22Rv1 (cell line): ENCODE results near the gene TMEM183A.

Experiments
- H3K27ac ChIP-seq: fragments of 450-650 bp; 2 replicates; pipeline ENCODE4 v1.5.1; 2017
- CTCF ChIP-seq: fragments of 450-650 bp; IDR thresholded peaks from 2 replicates; pipeline ENCODE4 v1.5.1; 2017; ENCODE audit warnings: mild to moderate bottlenecking
- ZFX ChIP-seq: fragments of 450-650 bp; IDR thresholded peaks from 2 replicates; pipeline ENCODE4 v1.6.1; 2017; ENCODE audit warnings: antibody characterized with exemption, borderline replicate concordance

The TMEM183A gene

DNA sequence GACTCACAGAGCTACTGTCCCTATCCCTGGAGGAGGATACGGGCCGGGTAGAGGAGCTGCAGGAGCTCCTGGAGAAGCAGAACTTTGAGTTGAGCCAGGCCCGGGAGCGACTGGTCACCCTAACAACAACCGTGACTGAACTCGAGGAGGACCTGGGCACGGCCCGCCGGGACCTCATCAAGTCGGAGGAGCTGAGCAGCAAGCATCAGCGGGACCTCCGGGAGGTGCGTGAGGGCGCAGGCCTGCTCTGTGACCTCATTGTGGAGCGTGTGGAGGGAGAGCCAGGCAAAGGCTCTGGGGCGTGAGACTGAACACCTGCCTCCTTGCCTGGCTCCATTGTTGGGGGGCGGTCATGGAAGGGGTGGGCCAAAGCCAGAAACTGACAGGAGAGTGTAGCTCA lies 38.2 kb downstream of the TMEM183A start:
- no peak overlapping the region for H3K27ac ChIP-seq
- TF ChIP-seq CTCF (no peak), ZFX (no peak)

- TF ChIP-seq ZFX: no peak
- TF ChIP-seq CTCF: no peak
- no peak overlapping the region for H3K27ac ChIP-seq
These were observed 38.8 kb downstream of the TMEM183A start for GRCh38 chr1:203045821-203046594.

DNA sequence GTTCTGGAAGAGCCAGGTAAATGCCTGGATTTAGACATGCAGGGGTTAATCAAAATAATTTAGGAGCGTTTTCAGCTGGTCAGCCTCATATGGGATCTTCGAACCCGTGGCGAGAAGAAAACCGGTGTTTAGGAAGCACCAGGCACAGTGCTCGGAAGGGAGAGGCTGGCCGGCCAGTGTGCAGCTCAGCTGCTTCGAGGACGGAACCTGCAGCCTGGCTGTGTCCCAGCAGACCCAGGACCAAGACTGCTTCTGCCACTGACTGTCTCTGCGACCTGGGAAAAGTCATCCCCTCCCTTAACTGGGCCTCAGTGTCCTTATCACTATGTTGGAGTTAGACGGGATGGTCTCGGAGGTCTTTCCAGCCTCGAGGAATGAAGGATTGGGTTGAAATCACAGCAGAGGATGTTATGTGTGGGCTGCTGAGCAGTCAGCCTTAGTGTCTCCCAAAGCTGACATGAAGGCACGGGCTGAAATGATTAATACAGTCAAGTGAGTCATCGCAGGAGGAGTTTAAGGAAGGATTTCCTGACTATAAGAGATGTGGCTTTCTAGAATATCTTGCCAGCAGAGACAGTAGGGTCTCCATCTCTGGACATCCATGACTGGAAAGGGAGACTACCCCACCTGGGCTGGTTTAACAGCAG lies 39.9 kb downstream of the TMEM183A start:
- H3K27ac ChIP-seq: no peak overlapping the region
- no peak for TF ChIP-seq CTCF
- no peak for TF ChIP-seq ZFX

DNA sequence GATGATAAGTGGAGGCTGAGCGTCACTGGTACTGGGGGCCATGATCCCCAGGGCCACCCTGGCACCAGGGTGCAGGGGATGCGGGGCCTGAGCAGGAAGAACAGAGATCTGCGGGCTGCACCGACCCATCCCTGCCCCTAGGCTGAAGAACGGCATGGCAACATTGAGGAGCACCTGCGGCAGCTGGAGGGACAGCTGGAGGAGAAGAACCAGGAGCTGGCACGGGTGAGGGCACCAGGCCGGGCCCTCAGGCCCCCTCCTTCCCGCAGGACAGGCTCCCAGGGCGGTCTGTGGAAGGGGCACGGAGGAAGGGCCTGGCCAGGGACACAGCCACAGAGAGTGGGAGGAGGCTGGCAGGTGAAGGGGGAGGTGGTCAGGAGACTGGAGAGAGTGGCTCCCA lies 40.9 kb downstream of the TMEM183A start:
- TF ChIP-seq ZFX: no peak
- no peak for TF ChIP-seq CTCF

GRCh38 chr1:203048555-203049051 lies 41.4 kb downstream of the TMEM183A start:
- TF ChIP-seq CTCF: no peak
- no peak for TF ChIP-seq ZFX

More for the DNA sequence above, 40.9 kb downstream of the TMEM183A start:
- no peak overlapping the region for H3K27ac ChIP-seq

DNA sequence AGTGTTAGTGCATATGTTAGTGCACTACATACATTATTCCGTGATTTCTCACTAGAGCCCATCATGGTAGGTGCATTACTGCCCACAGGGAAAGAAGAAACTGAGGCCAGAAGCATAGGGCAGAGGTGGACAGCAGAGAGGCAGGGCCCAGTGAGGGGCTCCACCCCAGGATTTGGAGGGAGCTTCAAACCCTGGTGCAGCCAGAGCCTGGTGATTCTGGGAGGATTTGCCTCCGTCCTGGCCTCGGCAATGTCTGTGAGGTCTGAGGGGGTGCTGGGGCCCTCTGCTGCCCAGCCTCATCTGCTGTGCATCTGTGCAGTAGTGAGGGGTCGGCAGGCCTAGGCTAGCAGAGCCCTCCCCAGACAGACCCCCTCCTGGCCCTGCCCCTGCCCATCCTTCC lies 41.9 kb downstream of the TMEM183A start:
- no peak for TF ChIP-seq CTCF
- TF ChIP-seq ZFX: no peak

More at GRCh38 chr1:203048555-203049051, 41.4 kb downstream of the TMEM183A start:
- no peak overlapping the region for H3K27ac ChIP-seq

GRCh38 chr1:203049576-203050180 lies 42.5 kb downstream of the TMEM183A start:
- TF ChIP-seq ZFX: no peak
- no peak for TF ChIP-seq CTCF

More for the DNA sequence above, 41.9 kb downstream of the TMEM183A start:
- H3K27ac ChIP-seq: no peak overlapping the region

More at GRCh38 chr1:203049576-203050180, 42.5 kb downstream of the TMEM183A start:
- H3K27ac ChIP-seq: no peak overlapping the region
